Stomach (tissue), 4 donors: ENCODE results near the gene KBTBD12.

Source experiments
- EP300 ChIP-seq: sonication (generic); formaldehyde crosslinking; IDR thresholded peaks from one replicate; pipeline ENCODE4 v1.6.1; 2017; ENCODE audit warnings: antibody characterized with exemption
- POLR2AphosphoS5 ChIP-seq, 3 donors: sonication (generic); formaldehyde crosslinking; IDR thresholded peaks; one replicate each; pipeline ENCODE4 v1.6.1; 2016; ENCODE audit warnings: antibody characterized with exemption in 3 of 3
- TF ChIP-seq, protein P1 (sequence below), 7 experiments: fragments of 450-650 bp in 4 of 7; fragments of 200-600 bp in 3 of 7; sonication (generic) in 3 of 7; IDR thresholded peaks; one replicate each; pipeline ENCODE4 v1.5.1; 2016 to 2019; ENCODE audit warnings: antibody characterized with exemption in 7 of 7, control low read depth in 2 of 7, mild to moderate bottlenecking in 1 of 7

- TF ChIP-seq EP300 (no peak), POLR2AphosphoS5 (IDR thresholded peaks at IDR 0.05) (no peak)
- TF ChIP-seq, protein P1, sequence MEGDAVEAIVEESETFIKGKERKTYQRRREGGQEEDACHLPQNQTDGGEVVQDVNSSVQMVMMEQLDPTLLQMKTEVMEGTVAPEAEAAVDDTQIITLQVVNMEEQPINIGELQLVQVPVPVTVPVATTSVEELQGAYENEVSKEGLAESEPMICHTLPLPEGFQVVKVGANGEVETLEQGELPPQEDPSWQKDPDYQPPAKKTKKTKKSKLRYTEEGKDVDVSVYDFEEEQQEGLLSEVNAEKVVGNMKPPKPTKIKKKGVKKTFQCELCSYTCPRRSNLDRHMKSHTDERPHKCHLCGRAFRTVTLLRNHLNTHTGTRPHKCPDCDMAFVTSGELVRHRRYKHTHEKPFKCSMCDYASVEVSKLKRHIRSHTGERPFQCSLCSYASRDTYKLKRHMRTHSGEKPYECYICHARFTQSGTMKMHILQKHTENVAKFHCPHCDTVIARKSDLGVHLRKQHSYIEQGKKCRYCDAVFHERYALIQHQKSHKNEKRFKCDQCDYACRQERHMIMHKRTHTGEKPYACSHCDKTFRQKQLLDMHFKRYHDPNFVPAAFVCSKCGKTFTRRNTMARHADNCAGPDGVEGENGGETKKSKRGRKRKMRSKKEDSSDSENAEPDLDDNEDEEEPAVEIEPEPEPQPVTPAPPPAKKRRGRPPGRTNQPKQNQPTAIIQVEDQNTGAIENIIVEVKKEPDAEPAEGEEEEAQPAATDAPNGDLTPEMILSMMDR (IDR thresholded peaks at IDR 0.05), result no peak
Measured at GRCh38 chr3:127929818-127930413, 14.9 kb downstream of the KBTBD12 start.
